ENCODE measurements around the gene HSD3B7.
"Not testable (repeated sequence)": the region's sequence is repeated elsewhere in the genome, so short reads cannot be mapped to it uniquely, and the experiment has no call there.

The HSD3B7 gene

DNA sequence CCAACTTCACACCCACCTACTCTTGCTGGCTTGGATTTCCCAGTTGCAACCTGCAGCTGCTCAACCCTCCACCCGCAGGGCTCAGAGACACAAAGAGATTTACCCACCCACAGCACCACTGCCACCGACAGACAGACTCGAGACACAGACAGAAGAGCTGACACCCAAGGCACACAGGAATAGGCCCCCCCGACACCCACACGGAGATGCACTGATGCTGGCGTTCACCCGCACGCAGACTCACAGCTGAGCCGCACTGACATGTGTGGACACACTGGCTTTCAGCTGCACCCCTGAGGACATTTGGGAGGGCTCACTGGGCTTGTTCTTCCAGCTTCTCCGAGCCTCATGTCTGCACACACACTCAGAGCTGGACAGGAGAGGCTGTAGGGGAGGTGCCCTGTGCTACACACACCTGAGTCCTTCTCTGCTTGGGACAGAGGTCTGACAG is 17.3 kb downstream of the HSD3B7 start:
- no peak for DNase-seq

DNA sequence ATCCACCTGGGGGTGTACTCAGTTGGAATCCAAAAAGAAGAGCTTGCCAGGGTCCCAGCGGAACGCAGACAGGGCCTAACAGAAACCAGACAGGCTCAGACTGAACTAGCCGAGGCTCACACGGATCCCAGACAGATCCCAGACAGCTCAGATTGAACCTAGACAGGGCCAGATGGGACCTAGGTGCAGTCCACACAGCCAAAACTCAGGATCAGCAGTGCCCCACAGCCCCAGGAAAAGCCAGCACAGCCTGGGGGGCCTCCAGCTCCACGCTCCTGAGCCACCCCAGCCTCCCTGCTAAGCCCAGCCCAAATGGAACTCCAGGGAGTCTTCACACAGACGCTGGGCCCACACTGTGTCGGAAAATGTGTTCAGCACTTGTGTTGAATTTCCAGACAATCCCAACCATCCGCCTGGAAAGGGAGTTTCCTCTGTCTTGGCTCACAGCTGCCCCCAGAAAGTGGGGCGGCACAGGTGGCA is 17.9 kb downstream of the HSD3B7 start:
- DNase-seq = no peak

DNA sequence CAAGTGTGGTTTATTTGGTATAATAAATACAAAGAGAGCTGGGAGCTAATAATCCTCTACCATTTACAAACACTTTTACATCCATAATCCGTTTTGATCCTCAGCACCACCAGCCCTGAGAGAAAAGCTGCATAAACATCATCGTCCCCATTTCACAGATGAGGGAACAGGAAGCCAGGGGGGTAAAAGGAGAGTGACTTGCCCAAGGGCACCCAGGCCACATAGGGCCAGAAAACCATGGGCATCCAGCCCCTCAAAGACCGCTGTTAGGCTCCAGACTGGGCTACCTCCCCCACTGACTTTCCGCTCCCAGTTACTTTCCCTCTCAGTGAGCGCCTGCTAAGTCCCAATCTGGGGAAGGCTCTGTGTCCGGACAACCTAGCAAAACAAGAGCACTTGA is 18.7 kb downstream of the HSD3B7 start:
- no peak for DNase-seq

DNA sequence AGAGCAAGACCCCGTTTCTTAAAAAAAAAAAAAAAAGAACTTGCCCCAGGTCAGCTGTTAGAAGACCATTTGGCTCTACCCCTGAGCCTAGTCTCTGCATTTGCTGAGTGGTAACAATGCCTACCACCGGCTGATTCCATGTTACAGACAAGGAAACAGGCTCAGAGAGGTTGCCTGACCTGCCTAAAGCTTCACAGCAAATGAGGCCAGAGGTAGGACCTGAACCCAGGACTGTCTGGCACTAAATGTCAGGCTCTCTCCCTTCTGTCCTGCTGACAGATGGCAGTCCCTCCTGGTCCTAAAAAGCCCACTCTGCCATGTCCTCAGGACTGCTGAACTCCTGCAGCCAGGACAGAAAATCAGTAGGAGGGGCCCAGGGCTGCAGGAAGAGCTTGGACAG is 19.7 kb downstream of the HSD3B7 start:
- no peak for DNase-seq

DNA sequence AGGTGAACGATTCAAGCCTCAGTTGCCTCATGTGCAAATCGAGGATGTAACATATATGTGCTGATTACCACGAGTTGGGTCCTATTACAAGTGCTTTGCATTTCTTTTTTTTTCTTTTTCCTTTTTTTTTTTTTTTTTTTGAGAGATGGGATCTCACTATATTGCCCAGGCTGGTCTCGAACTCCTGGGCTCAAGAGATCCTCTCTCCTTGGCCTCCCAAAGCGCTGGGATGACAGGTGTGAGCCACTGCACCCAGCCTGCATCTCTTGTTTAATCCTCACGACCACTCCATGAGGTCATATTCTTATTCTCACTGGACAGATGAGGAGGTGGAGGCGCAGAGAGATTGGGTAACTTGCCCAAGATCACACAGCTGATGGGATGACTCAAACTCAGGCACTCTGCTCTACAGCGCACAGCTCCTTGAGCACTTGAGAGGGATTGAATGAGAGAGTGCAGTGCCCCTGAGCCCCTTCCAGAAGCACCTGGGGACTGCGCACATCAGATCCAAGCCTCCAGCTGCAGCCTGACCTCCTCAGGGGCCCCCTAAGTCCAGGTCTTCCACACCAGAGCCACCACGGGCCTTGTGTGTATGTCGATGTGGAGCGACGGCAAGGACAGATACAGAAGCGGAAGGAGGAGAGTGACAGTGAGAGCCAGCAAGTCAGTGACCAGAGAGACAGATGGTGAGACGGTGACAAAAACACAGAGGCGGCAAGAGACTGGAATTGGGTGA is 20.5 kb downstream of the HSD3B7 start:
- peak; percentile 66 to 87 for DNase-seq

DNA sequence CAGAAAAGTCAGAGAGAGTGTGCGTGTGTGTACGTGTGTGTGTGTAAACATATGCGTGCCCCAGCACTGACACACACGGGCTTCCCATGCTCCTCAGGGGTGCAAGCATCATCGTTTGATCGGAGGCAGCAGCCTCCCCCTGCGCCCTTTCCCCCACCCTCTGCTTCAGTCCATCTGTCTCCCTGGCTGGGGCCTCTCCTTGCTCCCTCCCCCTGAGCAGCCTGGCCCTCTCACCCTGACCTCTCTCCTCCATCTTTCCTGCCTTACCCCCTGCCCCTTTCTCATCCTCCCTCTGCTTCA is 21.0 kb downstream of the HSD3B7 start:
- DNase-seq = no peak

DNA sequence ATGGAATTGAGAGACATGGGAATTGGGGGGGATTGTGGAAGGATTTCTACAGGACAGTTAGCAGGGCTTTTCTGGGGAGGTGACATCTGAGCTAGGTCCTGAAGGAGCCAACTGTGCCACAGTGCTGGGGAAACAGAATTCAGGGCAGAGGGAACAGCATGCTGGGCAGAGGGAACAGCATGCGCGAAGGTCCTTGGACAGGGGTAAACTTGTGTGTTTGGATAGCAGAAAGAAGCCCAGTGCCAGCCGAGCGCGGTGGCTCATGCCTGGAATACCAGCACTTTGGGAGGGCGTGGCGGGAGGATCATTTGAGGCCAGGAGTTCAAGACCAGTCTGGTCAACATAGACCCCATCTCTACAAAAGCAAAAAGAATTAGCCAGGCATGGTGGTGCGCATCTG is 21.6 kb downstream of the HSD3B7 start:
- DNase-seq = no peak

DNA sequence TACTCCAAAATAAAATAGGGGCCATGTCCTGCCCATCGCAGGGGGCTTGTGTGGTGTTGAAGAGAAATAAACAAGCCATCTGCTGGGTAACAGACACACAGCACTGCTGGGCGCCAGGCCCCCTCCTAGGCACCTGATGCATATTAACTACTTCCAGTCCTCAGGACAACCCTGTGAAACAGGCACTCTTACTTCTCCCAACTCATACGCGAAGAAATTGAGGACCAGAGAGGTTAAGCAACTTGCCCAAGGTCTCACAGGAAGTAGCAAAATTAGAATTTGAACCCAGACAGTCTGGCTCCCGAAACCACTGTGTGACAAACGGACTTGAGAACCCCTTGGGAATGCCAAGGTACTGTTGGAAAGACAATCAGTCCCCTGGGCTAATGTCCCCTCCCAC is 22.7 kb downstream of the HSD3B7 start:
- no peak for DNase-seq

DNA sequence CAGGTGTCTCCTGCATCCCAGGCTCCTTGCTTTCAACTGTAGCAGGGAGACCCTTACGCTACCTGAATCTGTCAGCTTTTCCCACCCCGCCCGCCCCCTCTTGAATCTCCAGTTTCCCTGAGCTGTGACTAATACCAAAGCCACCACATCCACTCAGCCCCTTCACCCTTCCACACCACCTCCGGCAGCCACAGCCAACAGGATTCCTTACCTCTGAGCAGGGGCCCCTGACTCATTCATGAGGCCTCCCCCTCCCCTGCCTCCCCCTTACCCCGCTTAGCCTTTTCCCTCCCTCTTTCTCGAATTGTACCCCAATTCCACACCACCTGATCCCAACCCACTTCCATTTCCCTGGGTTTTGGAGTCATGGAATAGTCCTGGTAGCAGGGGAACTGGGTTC is 23.1 kb downstream of the HSD3B7 start:
- no peak for DNase-seq

DNA sequence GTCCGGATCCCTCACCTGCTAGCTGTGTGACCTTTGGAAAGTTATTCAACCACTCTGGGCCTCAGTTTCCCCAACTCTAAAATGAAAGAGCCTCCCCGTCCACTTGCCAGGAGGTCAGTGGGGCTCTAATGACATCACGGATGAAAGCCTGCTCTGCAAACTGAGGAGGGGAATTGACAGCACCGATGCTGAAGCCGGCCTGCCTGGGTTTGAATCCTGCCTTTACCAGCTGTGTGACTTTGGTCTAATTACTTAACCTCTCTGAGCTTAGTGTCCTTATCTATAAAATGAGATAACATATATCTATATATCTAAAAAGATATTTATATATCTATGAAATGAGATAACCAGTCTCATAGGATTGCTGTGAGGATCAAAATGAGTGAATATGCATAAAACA is 23.5 kb downstream of the HSD3B7 start:
- no peak for DNase-seq

DNA sequence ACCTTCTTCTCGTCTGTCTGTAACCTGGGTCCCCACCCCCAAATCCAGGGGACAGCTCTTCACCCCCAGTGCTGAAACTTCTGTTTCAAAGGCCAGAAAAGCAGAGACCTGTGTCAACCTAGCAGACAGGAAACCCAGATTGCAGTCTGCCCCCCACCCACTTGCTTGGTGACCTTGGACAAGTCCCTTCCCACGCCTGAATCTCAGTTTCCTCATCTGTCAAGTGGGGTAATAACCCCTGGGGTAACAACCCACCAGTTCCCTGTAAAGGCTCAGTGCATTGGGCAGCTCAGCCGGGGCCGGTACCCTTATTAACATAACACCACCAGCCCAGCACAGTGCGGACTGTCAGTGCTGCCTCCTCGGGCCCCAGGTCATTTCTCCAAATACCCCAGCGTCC is 24.1 kb downstream of the HSD3B7 start:
- peak in 1 of 2 donors; percentile 34 for DNase-seq

DNA sequence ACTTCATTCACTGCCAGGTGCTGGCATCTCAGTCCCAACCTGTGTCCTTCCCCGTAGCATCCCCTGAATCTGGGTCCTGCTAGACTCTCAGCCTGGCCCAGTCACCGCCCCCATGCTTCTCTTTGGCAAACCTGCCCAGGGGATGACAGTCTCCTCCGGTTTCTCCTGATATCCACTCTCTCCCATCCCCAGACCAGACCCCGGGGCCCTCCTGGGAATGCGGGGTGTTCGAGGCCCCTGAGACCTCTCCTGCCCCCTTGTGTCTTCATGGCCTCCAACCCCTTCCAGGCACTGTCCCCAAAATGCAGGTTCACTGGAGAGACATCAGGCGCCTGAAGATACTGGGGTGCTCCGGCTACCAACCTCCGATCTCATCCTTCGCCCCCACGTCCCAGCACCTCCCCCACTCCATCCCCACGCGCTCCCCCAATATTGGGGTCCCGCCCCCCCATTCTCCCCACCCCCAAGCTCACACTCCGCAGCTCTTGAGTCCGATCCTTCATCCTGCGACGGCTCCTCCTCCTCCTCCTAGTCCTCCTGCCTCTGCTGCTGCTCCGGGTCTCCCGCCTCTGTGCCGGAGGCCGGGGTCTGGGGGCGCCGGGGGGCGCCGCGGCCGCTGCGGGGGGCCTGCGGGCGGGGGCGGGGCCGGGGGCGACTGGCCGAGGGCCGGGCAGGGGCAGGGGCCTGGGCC is 25.0 kb downstream of the HSD3B7 start:
- DNase-seq = no peak

DNA sequence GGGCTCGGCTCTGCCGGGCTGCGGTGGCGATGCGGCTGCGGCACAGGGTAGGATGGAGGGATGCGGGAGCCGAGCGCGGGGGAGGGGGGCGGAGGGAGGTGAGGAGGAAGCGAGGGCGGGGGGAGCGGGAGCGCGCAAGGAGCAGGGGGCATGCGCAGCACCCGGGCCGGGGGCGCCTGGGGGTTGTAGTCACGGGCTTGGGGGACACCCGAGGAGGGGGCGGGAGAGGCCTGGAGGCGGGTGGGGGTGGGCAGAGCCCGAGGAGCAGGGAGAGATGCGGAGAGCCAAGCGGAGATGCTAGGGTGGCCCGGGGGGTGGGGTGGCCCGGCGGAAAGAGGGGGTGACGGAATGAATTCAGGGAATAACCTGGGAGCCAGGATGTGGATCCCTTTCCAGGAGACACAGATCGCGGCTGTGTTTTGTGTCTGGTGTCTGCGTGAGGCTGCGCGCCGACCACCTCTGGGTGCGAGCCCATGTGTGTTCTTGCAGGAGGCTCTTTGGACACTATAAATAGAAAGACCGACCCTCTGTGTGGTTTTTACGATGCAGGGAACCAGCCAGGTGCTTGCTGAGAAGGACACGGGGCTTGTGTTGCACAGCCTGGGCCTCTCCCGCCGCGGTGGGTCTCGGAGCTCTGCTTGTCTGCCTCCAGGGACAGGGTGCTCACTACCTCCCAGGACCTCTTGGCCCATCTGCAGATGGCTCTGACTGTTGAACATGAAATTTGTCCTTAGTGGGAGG is 25.7 kb downstream of the HSD3B7 start, which contains the start of gene STX1B:
STX1B (minus strand) TSS at position 54 of the 741 bp plus-strand sequence. CDS start 242 bp downstream, outside the sequence.
- no peak for DNase-seq

DNA sequence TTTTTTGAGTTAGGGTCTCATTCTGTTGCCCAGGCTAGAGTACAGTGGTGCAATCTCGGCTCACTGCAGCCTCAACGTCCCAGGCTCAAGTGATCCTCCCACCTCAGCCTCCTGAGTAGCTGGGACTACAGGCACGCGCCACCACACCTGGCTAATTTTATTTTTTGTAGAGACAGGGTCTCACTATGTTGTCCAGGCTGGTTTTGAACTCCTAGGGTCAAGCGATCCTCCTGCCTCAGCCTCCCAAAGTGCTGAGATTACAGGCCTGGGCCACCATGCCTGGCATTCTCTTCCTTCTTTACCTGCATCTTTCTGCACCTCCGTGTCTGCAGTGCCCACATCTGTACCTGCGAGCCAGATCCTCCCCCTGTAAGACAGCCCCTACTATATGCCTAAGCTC is 26.8 kb downstream of the HSD3B7 start:
- not testable (repeated sequence) for DNase-seq

DNA sequence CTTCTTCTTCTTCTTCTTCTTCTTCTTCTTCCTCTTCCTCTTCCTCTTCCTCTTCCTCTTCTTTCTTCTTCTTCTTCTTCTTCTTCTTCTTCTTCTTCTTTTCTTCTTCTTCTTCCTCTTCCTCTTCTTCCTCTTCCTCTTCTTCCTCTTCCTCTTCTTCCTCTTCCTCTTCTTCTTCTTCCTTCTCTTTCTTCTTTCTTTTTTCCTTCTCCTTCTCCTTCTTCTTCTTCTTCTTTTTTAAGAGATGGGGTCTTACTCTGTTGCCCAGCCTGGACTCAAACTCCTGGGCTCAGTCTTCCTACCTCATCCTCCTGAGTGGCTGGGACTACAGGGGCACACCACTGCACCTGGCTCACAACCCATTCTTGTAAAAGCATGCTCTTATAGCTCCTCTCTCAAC is 28.3 kb downstream of the HSD3B7 start:
- DNase-seq = not testable (repeated sequence)

DNA sequence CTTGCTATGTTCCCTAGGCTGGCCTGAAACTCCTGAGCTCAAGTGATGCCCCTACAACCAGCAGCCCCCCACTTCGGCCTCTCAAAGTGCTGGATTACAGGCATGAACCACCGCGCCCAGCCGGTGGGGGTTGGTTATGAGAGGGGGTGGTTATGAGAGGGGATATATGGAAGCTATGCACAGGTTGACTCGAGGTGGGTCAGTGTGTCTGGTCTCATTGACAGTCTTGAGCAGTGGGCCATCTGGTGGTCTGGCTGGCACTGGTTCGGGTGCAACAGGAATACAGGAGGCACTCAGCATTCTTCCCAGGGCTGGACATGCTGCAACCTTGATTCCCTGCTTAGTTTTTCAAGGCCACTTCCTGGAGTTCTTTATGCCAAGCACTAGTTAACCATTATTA is 31.0 kb downstream of the HSD3B7 start:
- DNase-seq = no peak

DNA sequence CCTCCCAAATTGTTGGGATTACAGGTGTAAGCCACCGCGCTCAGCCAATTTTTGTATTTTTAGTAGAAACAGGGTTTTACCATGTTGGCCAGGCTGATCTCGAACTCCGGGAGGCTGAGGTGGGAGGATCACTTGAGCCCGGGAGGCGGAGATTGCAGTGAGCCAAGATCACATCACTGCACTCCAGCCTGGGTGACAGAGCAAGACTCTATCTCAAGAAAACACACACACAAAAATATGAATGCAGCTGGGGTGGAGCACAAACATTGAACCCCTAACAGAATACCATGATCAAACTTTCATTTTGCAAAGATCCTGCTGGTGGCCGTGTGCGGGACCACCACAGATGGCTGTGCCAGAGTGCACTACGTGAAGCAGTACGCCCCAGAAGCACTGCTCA is 32.7 kb downstream of the HSD3B7 start:
- DNase-seq = not testable (repeated sequence)

DNA sequence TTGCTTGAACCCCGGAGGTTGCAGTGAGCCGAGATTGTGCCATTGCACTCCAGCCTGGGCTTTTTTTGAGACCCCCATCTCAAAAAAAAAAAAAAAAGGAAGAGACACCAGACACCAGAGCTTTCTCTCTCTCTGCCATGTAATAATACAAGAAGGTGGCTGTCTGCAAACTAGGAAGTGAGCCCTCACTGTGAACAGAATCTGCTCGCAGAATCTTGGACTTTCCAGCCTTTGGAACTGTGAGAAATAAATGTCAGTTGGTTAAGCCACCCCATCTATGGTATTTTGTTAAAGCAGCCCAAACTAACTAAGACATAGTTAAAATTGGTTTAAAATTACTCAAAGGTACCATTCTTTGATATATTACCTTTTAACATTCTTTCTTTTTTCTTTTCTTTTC is 35.5 kb downstream of the HSD3B7 start:
- DNase-seq = no peak

DNA sequence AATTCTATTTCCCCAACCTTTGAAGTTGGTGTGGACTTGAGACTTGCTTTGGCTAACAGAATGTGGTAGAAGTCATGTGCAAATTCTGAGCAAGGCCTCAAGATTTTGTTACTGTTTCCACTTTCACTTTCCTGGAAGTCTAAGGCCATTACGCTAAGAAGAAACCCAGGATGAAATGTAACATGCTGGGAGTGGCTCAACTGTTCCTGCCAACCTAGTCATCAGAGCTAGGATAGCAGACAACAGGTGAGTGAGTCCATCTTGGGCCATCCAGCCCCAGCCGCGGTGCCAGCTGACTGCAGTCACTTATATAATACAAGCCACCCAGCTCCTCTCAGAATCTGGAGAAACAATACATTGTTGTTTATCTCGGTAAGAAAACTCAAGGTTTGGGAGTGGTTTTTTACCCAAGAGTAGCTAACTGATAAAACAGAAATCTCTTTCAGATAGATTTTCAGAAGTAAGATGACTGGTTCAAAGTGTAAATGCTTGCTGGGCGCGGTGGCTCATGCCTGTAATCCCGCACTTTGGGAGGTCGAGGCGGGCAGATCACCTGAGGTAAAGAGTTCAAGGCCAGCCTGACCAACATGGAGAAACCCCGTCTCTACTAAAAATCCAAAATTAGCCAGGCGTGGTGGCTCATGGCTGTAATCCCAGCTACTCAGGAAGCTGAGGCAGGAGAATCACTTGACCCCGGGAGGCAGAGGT is 37.7 kb downstream of the HSD3B7 start:
- peak; percentile 24 to 33 for DNase-seq

DNA sequence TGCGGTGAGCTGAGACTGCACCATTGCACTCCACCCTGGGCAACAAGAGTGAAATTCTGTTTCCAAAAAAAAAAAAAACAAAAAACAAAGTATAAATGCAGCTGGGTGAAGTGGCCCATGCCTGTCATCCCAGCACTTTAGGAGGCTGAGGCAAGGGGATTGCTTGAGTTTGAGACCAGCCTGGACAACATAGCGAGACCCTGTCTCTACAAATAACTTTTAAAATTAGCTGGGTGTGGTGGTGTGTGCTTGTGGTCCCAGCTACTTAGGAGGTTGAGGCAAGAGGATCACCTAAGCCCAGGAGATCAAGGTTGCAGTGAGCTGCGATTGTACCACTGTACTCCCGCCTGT is 38.2 kb downstream of the HSD3B7 start:
- DNase-seq = no peak

DNA sequence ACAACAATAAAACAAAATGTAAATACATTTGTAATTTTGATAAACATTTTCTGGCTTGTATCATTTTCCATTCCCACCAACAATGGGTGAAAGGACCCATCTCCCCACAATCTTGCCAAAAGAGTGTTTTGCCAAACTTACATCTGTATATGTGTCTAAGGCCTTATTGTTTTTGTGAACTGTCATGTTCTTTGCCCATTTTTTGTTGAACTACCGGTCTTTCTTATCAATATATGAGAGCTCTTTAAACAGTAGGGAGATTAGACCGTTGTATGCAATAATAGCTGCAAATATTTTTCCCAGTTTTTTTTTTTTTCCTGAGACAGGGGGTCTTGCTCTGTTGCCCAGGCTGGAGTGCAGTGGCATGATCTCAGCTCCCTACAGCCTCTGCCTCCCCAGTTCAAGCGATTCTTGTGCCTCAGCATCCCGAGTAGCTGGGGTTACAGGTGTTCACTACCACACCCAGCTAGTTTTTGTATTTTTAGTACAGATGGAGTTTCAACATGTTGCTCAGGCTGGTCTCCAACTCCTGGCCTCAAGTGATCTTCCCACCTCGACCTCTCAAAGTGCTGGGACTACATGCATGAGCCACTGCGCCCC is 38.7 kb downstream of the HSD3B7 start:
- no peak for DNase-seq

DNA sequence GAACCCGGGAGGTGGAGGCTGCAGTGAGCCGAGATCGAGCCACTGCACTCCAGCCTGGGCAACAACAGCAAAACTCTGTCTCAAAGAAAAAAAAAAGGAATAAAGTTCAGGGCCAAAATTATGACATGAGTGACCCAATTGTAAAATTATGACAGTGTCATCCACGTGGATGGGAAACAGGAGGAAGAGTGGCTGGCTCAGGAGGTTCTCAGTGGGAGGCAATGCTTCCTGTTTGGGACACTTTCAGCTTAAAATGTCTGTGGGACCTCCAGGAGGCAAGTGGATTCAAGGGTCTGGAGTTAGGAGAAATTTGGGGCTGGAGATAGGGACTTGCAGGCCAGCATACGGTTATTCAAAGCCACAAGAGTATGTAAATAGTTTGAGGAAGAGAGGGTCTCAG is 40.3 kb downstream of the HSD3B7 start:
- DNase-seq = peak; percentile 92 to 94

DNA sequence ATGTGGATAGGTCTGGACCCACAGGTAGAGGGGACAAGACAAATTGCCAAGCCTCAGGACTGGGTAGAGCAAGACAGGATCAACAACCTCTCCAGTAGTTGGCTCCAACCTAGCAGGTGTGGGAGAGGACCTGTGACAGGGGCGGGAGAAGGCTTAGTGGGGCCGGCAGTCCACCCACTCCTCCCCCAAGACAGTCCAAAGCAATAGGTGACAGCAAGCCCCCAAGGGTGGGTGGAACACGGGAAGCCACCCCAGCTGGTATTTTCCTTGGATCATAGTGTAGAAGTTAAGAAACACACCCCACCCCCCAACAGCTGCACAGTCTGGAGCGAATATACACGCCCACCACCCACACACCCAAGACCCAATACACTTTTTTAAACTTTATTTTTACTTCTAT is 44.3 kb downstream of the HSD3B7 start:
- no peak for DNase-seq
